H9 (cell line): Measurements from ENCODE around the gene CADM1. TPM values are rescaled to one million over a fixed set of nuclear protein-coding genes. Genes with fewer than 3 reads are reported as not detected.

Source experiments
- DNase-seq: peaks from one replicate; pipeline ENCODE4 v3.0.0-alpha.2; 2017
- H2AFZ ChIP-seq: one replicate; pipeline ENCODE4 v1.6.1; 2013; ENCODE audit warnings: mild to moderate bottlenecking, low read length, control low read depth, moderate library complexity
- H2AK5ac ChIP-seq: 2 replicates; pipeline ENCODE4 v1.6.1; 2013; ENCODE audit warnings: low read length, control low read depth, mixed read lengths; ENCODE audit not compliant: insufficient read length
- H2BK120ac ChIP-seq: one replicate; pipeline ENCODE4 v1.6.1; 2013; ENCODE audit warnings: low read depth, mild to moderate bottlenecking, low read length, control low read depth, inconsistent platforms; ENCODE audit not compliant: poor library complexity, severe bottlenecking
- H2BK12ac ChIP-seq: 2 replicates; pipeline ENCODE4 v1.6.1; 2013; ENCODE audit warnings: low read length, control low read depth, mixed read lengths, low read depth; ENCODE audit not compliant: insufficient read length
- H2BK15ac ChIP-seq: 2 replicates; pipeline ENCODE4 v1.6.1; 2013; ENCODE audit warnings: low read depth, low read length, control low read depth
- H2BK20ac ChIP-seq: one replicate; pipeline ENCODE4 v1.6.1; 2013; ENCODE audit warnings: low read depth, mild to moderate bottlenecking, low read length, control low read depth, inconsistent platforms; ENCODE audit not compliant: poor library complexity, severe bottlenecking
- H2BK5ac ChIP-seq: 2 replicates; pipeline ENCODE4 v1.6.1; 2013; ENCODE audit warnings: low read length, control low read depth, mixed read lengths; ENCODE audit not compliant: insufficient read length
- H3K14ac ChIP-seq: 2 replicates; pipeline ENCODE4 v1.6.1; 2013; ENCODE audit warnings: low read length, control low read depth; ENCODE audit not compliant: insufficient read depth
- H3K18ac ChIP-seq: 2 replicates; pipeline ENCODE4 v1.6.1; 2013; ENCODE audit warnings: low read depth, mild to moderate bottlenecking, mixed read lengths, low read length, control low read depth; ENCODE audit not compliant: insufficient read length
- H3K23ac ChIP-seq: 2 replicates; pipeline ENCODE4 v1.6.1; 2013; ENCODE audit warnings: low read length, control low read depth, mixed read lengths, low read depth; ENCODE audit not compliant: insufficient read length
- H3K23me2 ChIP-seq: 2 replicates; pipeline ENCODE4 v1.6.1; 2013; ENCODE audit warnings: low read depth, mild to moderate bottlenecking, mixed read lengths, low read length, control low read depth; ENCODE audit not compliant: insufficient read length, poor library complexity, severe bottlenecking
- H3K27ac ChIP-seq: 2 replicates; pipeline ENCODE4 v1.5.1; 2013; ENCODE audit warnings: low read length, control low read depth, mixed read lengths, low read depth; ENCODE audit not compliant: insufficient read length
- H3K27me3 ChIP-seq: 2 replicates; pipeline ENCODE4 v1.6.1; 2013; ENCODE audit warnings: low read length, control low read depth, inconsistent platforms; ENCODE audit not compliant: insufficient read depth
- H3K4ac ChIP-seq: 2 replicates; pipeline ENCODE4 v1.6.1; 2013; ENCODE audit warnings: low read depth, mild to moderate bottlenecking, control low read depth, inconsistent platforms, low read length, moderate library complexity
- H3K4me1 ChIP-seq: 2 replicates; pipeline ENCODE4 v1.6.1; 2013; ENCODE audit warnings: low read length, control low read depth, inconsistent platforms; ENCODE audit not compliant: insufficient read depth
- H3K4me2 ChIP-seq: 2 replicates; pipeline ENCODE4 v1.6.1; 2013; ENCODE audit warnings: low read length, control low read depth, mixed read lengths; ENCODE audit not compliant: insufficient read length, insufficient read depth
- H3K56ac ChIP-seq: 2 replicates; pipeline ENCODE4 v1.6.1; 2013; ENCODE audit warnings: low read depth, mild to moderate bottlenecking, mixed read lengths, low read length, control low read depth; ENCODE audit not compliant: insufficient read length
- H3K79me1 ChIP-seq: 2 replicates; pipeline ENCODE4 v1.6.1; 2013; ENCODE audit warnings: low read depth, mild to moderate bottlenecking, moderate library complexity, low read length, control low read depth, inconsistent platforms; ENCODE audit not compliant: insufficient read depth, poor library complexity, severe bottlenecking
- H3K79me2 ChIP-seq: 2 replicates; pipeline ENCODE4 v1.6.1; 2013; ENCODE audit warnings: low read length, control low read depth, inconsistent platforms; ENCODE audit not compliant: insufficient read depth
- H3K9ac ChIP-seq: 2 replicates; pipeline ENCODE4 v1.6.1; 2013; ENCODE audit warnings: low read length, control low read depth, mixed read lengths; ENCODE audit not compliant: insufficient read length; ENCODE audit errors: extremely low read depth
- H3K9me3 ChIP-seq: one replicate; pipeline ENCODE4 v1.6.1; 2013; ENCODE audit warnings: low read depth, low read length, inconsistent platforms; ENCODE audit not compliant: control insufficient read depth
- H3T11ph ChIP-seq: one replicate; pipeline ENCODE4 v1.6.1; 2013; ENCODE audit warnings: mild to moderate bottlenecking, low read length, control low read depth, inconsistent platforms
- H4K20me1 ChIP-seq: one replicate; pipeline ENCODE4 v1.6.1; 2013; ENCODE audit not compliant: control insufficient read depth, insufficient read length, insufficient read depth
- H4K5ac ChIP-seq: 2 replicates; pipeline ENCODE4 v1.6.1; 2013; ENCODE audit warnings: low read depth, mild to moderate bottlenecking, mixed read lengths, low read length, control low read depth; ENCODE audit not compliant: insufficient read length
- H4K8ac ChIP-seq: replicated peaks from 2 replicates; pipeline ENCODE4 v1.6.1; 2013; ENCODE audit warnings: low read length, control low read depth, mixed read lengths, low read depth; ENCODE audit not compliant: insufficient read length
- H4K91ac ChIP-seq: 2 replicates; pipeline ENCODE4 v1.6.1; 2013; ENCODE audit warnings: low read depth, mild to moderate bottlenecking, moderate library complexity, mixed read lengths, low read length, control low read depth; ENCODE audit not compliant: insufficient read length
- H3K27ac Mint-ChIP-seq, 3 experiments: 2 replicates in 2 of 3; 3 replicates in 1 of 3; pipeline ENCODE4 v1.8.0; 2020 to 2021; ENCODE audit warnings: mixed read lengths in 3 of 3, mild to moderate bottlenecking in 1 of 3, moderate library complexity in 1 of 3
- H3K27me3 Mint-ChIP-seq: 2 replicates; pipeline ENCODE4 v1.8.0; 2021; ENCODE audit warnings: low read depth, mild to moderate bottlenecking, moderate library complexity, mixed read lengths
- H3K36me3 Mint-ChIP-seq, 3 experiments: 2 replicates in 2 of 3; 3 replicates in 1 of 3; pipeline ENCODE4 v1.8.0; 2020 to 2021; ENCODE audit warnings: low read depth in 3 of 3, mixed read lengths in 3 of 3; ENCODE audit not compliant: insufficient read depth in 1 of 3
- H3K4me1 Mint-ChIP-seq, 2 experiments: 2 replicates each; pipeline ENCODE4 v1.8.0; 2020; ENCODE audit warnings: mixed read lengths in 2 of 2
- H3K4me3 Mint-ChIP-seq, 2 experiments: 2 replicates in 1 of 2; 3 replicates in 1 of 2; pipeline ENCODE4 v1.8.0; 2020 to 2021; ENCODE audit warnings: mild to moderate bottlenecking in 2 of 2, mixed read lengths in 2 of 2, moderate library complexity in 1 of 2
- H3K9me3 Mint-ChIP-seq, 2 experiments: 2 replicates in 1 of 2; 3 replicates in 1 of 2; pipeline ENCODE4 v1.8.0; 2020; ENCODE audit warnings: mild to moderate bottlenecking in 2 of 2, mixed read lengths in 2 of 2, moderate library complexity in 1 of 2
- WGBS: extraction: QIAGEN DNeasy Blood & Tissue Kit; methylation state at CpG from one replicate; pipeline ENCODE4 v1.1.7; 2013; ENCODE audit warnings: missing lambda C conversion rate, low lambda C conversion rate, mixed read lengths; ENCODE audit not compliant: insufficient read length; ENCODE audit errors: extremely low coverage; 5-methylcytosine and 5-hydroxymethylcytosine counted together
- total RNA-seq: library from RNA; stranded (reverse); gene quantifications from 2 replicates; pipeline ENCODE4 v1.2.1, GENCODE V29; 2021
- TF ChIP-seq, protein P1 (sequence below): fragments of 200-600 bp; sonication (generic); conservative IDR thresholded peaks from 3 replicates; pipeline ENCODE4 v1.8.0; 2021; ENCODE audit warnings: antibody characterized with exemption, mild to moderate bottlenecking

CADM1 gene
- total RNA-seq, 1 experiment from 2014 or later, result 11.9 TPM

- Histone ChIP-seq H2BK20ac (no peak overlapping the region), H2BK15ac (no peak overlapping the region), H2BK120ac (no peak overlapping the region), H4K8ac (no peak overlapping the region), H3K27me3 (no peaks in the 10 kb centered on the region), H3K56ac (no peak overlapping the region), H3K9me3 (no peaks in the 10 kb centered on the region), H3K4ac (no peak overlapping the region), H4K5ac (no peak overlapping the region), H3K23ac (no peak overlapping the region), H3T11ph (no peak overlapping the region), H3K9ac (no peak overlapping the region), H4K20me1 (no peaks in the 10 kb centered on the region), H3K4me1 (no peaks in the 10 kb centered on the region), H2BK12ac (no peak overlapping the region), H3K23me2 (no peaks in the 10 kb centered on the region), H3K79me1 (no peaks in the 10 kb centered on the region), H2AK5ac (no peak overlapping the region), H3K79me2 (no peaks in the 10 kb centered on the region), H3K4me2 (no peak overlapping the region), H3K18ac (no peak overlapping the region), H3K14ac (no peak overlapping the region), H3K27ac (no peak overlapping the region), H2AFZ (no peak overlapping the region), H4K91ac (no peak overlapping the region), H2BK5ac (no peak overlapping the region)
- no peak overlapping the region for H3K4me3 Mint-ChIP-seq
- no peak for DNase-seq
- H3K27ac Mint-ChIP-seq, result no peak overlapping the region; a peak in 1 of 7 replicates
- TF ChIP-seq, protein P1, sequence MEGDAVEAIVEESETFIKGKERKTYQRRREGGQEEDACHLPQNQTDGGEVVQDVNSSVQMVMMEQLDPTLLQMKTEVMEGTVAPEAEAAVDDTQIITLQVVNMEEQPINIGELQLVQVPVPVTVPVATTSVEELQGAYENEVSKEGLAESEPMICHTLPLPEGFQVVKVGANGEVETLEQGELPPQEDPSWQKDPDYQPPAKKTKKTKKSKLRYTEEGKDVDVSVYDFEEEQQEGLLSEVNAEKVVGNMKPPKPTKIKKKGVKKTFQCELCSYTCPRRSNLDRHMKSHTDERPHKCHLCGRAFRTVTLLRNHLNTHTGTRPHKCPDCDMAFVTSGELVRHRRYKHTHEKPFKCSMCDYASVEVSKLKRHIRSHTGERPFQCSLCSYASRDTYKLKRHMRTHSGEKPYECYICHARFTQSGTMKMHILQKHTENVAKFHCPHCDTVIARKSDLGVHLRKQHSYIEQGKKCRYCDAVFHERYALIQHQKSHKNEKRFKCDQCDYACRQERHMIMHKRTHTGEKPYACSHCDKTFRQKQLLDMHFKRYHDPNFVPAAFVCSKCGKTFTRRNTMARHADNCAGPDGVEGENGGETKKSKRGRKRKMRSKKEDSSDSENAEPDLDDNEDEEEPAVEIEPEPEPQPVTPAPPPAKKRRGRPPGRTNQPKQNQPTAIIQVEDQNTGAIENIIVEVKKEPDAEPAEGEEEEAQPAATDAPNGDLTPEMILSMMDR, result no peak
- peaks cover 0 to 6% of the 10 kb centered on the region in 2 experiments; a peak in 1 of 4 replicates for H3K4me1 Mint-ChIP-seq
- no peaks in the 10 kb centered on the region for H3K9me3 Mint-ChIP-seq
- no peaks in the 10 kb centered on the region; the same call in 1 of the 2 replicates for H3K27me3 Mint-ChIP-seq
- WGBS, result no CpG with 5 or more reads among the region's 4 CpGs
- H3K36me3 Mint-ChIP-seq, result no peaks in the 10 kb centered on the region
Observed at GRCh38 chr11:115347106-115347505, 157.1 kb downstream of the CADM1 start.
